Neural cell (in vitro differentiated cells): ENCODE data around the gene GRID1.

ENCODE experiments used
- CTCF ChIP-seq: fragments of 450-650 bp; IDR thresholded peaks from 2 replicates; pipeline ENCODE4 v1.5.1; 2014; ENCODE audit warnings: antibody characterized with exemption, mild to moderate bottlenecking, moderate library complexity; ENCODE audit not compliant: poor library complexity, severe bottlenecking
- EP300 ChIP-seq: fragments of 450-650 bp; conservative IDR thresholded peaks from 2 replicates; pipeline ENCODE4 v1.6.1; 2014; ENCODE audit warnings: antibody characterized with exemption, mild to moderate bottlenecking, moderate library complexity; ENCODE audit not compliant: poor library complexity, severe bottlenecking
- EZH2 ChIP-seq: fragments of 200-600, 300-800 bp; shearing (Covaris generic), sonication (generic); IDR thresholded peaks from 2 replicates; pipeline ENCODE4 v1.6.1; 2014; ENCODE audit warnings: antibody characterized with exemption, low read length, borderline replicate concordance, mild to moderate bottlenecking; ENCODE audit not compliant: insufficient read depth, poor library complexity, severe bottlenecking
- POLR2AphosphoS5 ChIP-seq: IDR thresholded peaks from 2 replicates; pipeline ENCODE4 v1.6.1; 2012
- RAD21 ChIP-seq: fragments of 450-650 bp; conservative IDR thresholded peaks from 2 replicates; pipeline ENCODE4 v1.6.1; 2014; ENCODE audit warnings: antibody characterized with exemption, mild to moderate bottlenecking, moderate library complexity
- REST ChIP-seq: IDR thresholded peaks from 2 replicates; pipeline ENCODE4 v1.6.1; 2012; ENCODE audit warnings: borderline replicate concordance

GRCh38 chr10:86083206-86083605 is 283.4 kb downstream of the GRID1 start:
- TF ChIP-seq EP300 (no peak), RAD21 (no peak), CTCF (no peak), EZH2 (no peak), POLR2AphosphoS5 (no peak), REST (no peak)
